Left lung (tissue), 10 donors: Measurements from ENCODE around the gene EPB41L2. TPM values are rescaled to one million over a fixed set of nuclear protein-coding genes. Genes with fewer than 3 reads are reported as not detected.

Experiments used
- ATAC-seq: fragments of 200-7000 bp; cut with Tn5 transposase; one replicate; pipeline ENCODE4 v1.9.1; 2020; ENCODE audit warnings: moderate library complexity
- DNase-seq, 4 donors: peaks; one replicate each; pipeline ENCODE4 v3.0.0-alpha.2; 2013 to 2020
- H3K27ac ChIP-seq, 2 donors: fragments of 200-600 bp; sonication (generic) in 1 of 2; one replicate each; pipeline versions ENCODE4 v1.5.0 to v1.8.0; 2020 to 2021
- H3K27me3 ChIP-seq, 2 donors: fragments of 200-600 bp; sonication (generic) in 1 of 2; one replicate each; pipeline versions ENCODE4 v1.5.0 to v1.8.0; 2020 to 2021
- H3K36me3 ChIP-seq, 2 donors: fragments of 200-600 bp; sonication (generic) in 1 of 2; one replicate each; pipeline versions ENCODE4 v1.5.0 to v1.8.0; 2020 to 2021
- H3K4me1 ChIP-seq, 2 donors: fragments of 200-600 bp; one replicate each; pipeline ENCODE4 v1.8.0; 2021
- H3K4me3 ChIP-seq, 2 donors: fragments of 200-600 bp; sonication (generic) in 1 of 2; one replicate each; pipeline versions ENCODE4 v1.5.0 to v1.8.0; 2020 to 2021; ENCODE audit warnings: mild to moderate bottlenecking in 1 of 2
- H3K9me3 ChIP-seq, 2 donors: fragments of 200-600 bp; sonication (generic) in 1 of 2; one replicate each; pipeline versions ENCODE4 v1.5.0 to v1.8.0; 2020 to 2021
- intact Hi-C, 2 donors: fragments of 100-400 bp; cut with DNase I; formaldehyde crosslinking; loops; one replicate each; pipeline versions ENCODE4 v1.11.2 to v1.14.2; 2022
- polyA plus RNA-seq, 6 donors: library from polyadenylated mRNA; unstranded; fragments of 120-200 nt; gene quantifications; one replicate each; pipeline ENCODE4 v1.2.1, GENCODE V29; 2013; ENCODE audit not compliant: insufficient read length in 6 of 6
- total RNA-seq, 2 donors: library from RNA; stranded (reverse); fragmentation: NEBNext Ultra II Directional; extraction: Animal tissue kit (Norgen Biotek cat#: 25700); gene quantifications; one replicate each; pipeline ENCODE4 v1.2.1, GENCODE V29; 2021
- TF ChIP-seq, protein P1 (sequence below), 2 donors: fragments of 200-600 bp; sonication (generic) in 1 of 2; IDR thresholded peaks; one replicate each; pipeline versions ENCODE4 v1.5.0 to v1.8.0; 2021; ENCODE audit warnings: antibody characterized with exemption in 2 of 2
- donor health status: DM: no; HTN: yes; CAD: no.
- donor health status: DM: no; HTN: no; CAD: no.

EPB41L2 gene
- total and polyA plus RNA-seq, 8 donors: 91.3 to 277 (median 248) TPM

DNA sequence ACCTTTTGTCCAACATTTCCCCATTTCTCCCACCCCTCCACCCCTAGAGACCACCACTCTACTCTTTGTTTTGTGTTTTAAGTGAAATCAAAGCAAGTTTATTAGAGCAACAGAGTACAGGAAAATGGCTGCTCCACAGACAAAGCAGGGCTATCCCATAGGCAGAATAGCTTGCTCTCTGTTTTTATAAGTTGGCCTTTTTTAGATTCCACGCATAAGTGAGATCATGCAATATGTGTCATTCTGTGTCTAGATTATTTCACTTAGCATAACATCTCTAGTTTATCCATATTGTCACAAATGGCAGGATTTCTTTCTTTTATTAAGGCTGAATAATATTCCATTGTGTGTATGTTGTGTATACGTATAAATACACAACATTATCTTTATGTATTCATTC, 266.0 kb downstream of the EPB41L2 start:
- no peak overlapping the region for H3K4me3 ChIP-seq
- ATAC-seq (no peak), DNase-seq (no peak)
- no peak overlapping the region for H3K27ac ChIP-seq
- H3K36me3 ChIP-seq: no peaks in the 10 kb centered on the region
- no peaks in the 10 kb centered on the region for H3K27me3 ChIP-seq
- TF ChIP-seq, protein P1, sequence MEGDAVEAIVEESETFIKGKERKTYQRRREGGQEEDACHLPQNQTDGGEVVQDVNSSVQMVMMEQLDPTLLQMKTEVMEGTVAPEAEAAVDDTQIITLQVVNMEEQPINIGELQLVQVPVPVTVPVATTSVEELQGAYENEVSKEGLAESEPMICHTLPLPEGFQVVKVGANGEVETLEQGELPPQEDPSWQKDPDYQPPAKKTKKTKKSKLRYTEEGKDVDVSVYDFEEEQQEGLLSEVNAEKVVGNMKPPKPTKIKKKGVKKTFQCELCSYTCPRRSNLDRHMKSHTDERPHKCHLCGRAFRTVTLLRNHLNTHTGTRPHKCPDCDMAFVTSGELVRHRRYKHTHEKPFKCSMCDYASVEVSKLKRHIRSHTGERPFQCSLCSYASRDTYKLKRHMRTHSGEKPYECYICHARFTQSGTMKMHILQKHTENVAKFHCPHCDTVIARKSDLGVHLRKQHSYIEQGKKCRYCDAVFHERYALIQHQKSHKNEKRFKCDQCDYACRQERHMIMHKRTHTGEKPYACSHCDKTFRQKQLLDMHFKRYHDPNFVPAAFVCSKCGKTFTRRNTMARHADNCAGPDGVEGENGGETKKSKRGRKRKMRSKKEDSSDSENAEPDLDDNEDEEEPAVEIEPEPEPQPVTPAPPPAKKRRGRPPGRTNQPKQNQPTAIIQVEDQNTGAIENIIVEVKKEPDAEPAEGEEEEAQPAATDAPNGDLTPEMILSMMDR (IDR thresholded peaks at IDR 0.05): no peak
- H3K9me3 ChIP-seq: peaks cover 0 to 16% of the 10 kb centered on the region in 2 donors
- H3K4me1 ChIP-seq: no peaks in the 10 kb centered on the region
- intact Hi-C loops: no loop called here

DNA sequence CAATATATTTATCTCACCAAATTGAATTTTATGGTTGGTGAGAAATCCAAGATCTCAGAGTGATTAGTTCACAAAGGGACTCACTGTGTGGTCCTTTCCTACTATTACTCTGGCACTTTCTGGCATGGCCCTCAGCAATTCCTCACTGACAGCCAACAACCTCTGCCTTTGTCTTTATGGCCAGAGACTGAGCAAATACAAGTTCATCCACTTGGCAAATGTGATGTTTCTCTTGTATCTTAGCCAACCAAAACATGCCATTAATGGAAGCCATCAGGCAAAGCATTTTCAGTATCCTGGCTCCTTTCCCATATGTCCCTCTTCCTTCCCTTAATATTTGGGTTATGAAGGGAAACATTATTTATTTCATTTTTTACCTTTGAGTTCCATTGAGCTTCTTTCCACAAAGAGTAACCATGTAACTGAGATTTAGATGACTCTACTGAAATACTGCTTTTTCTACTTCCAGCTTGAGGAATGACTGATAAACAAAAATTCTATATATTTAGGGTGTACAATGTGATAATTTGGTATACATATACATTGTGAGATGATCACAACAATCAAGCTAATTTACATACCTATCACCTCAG, 266.6 kb downstream of the EPB41L2 start:
- ATAC-seq: no peak
- DNase-seq: peak in 1 of 4 donors; percentile 10

DNA sequence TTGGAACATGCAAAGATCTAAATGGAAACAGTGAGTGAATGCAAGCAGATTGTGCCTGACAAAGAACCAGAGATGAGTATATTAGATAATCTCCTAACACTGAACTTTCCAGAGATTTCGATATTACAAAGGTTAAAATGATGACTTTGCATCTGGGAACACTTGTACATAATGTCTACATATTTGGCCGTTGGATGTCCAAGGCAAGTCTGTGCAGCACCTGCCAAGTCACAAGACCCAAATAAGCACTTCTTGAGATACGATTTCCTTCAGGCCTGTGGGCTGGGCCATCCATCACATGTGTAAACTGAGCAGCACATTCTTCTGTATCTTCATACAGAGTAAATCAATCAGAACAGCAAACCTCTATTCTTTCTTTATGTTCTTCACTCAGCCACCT, 268.3 kb downstream of the EPB41L2 start:
- intact Hi-C loops: no loop called here
- Histone ChIP-seq H3K27ac (no peak overlapping the region), H3K4me3 (no peak overlapping the region), H3K36me3 (no peaks in the 10 kb centered on the region), H3K9me3 (peaks cover 0 to 6% of the 10 kb centered on the region in 2 donors), H3K27me3 (no peaks in the 10 kb centered on the region), H3K4me1 (no peaks in the 10 kb centered on the region)
- DNase-seq (no peak), ATAC-seq (no peak)
- TF ChIP-seq, protein P1 (IDR thresholded peaks at IDR 0.05): no peak

More for the DNA sequence above, 266.6 kb downstream of the EPB41L2 start:
- Histone ChIP-seq H3K36me3 (no peaks in the 10 kb centered on the region), H3K27me3 (no peaks in the 10 kb centered on the region), H3K27ac (no peak overlapping the region), H3K4me3 (no peak overlapping the region), H3K4me1 (no peaks in the 10 kb centered on the region), H3K9me3 (peaks cover 0 to 14% of the 10 kb centered on the region in 2 donors)
- TF ChIP-seq, protein P1 (IDR thresholded peaks at IDR 0.05): no peak
- intact Hi-C loops: no loop called here

DNA sequence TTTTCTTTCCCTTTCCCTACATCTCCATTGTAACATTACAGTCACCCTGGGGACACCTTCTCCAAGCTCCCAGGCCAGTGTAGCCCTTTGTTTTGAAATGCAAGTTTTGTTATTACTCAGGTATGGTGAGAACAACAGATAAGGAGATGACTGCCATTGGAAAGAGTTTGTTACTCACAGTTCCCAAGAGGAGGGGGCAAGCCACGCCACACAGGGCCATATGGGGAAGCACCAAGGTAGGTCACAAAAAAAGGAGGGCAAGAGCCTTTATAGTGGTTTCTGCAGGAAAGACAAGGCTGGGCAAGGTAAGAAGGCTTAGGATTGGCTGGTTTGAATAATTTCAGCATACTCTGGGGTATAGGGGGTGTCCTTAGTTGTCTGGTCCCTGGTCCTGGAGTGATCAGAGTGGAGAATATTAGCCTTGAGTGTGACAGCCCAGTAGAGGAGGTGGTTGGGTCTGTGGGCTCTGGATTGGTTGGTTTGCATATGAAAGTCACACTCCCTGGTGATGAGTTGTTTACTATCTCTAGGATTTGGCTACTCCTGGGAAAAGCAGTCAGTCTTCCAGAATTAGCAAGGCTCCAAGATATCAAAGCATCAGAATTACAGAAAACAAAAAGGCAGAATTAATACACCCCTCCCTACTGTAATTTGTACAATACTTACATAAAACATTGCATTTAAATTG, 268.9 kb downstream of the EPB41L2 start:
- peaks cover 0 to 6% of the 10 kb centered on the region in 2 donors for H3K9me3 ChIP-seq
- ATAC-seq (no peak), DNase-seq (no peak)
- no peaks in the 10 kb centered on the region for H3K27me3 ChIP-seq
- no peak overlapping the region for H3K4me3 ChIP-seq
- TF ChIP-seq, protein P1 (IDR thresholded peaks at IDR 0.05): no peak
- intact Hi-C loops: no loop called here
- no peaks in the 10 kb centered on the region for H3K4me1 ChIP-seq
- H3K27ac ChIP-seq: no peak overlapping the region
- no peaks in the 10 kb centered on the region for H3K36me3 ChIP-seq

Other genes with a start within 250 kb of the EPB41L2 start
- gene SMLR1, start 235.8 kb downstream of the EPB41L2 start, total RNA-seq: not detected
- gene SMLR1, start 235.8 kb downstream of the EPB41L2 start, polyA plus RNA-seq: under 1 TPM; 0.13 to 0.23 (median 0.19) TPM
- gene AKAP7, start 72.2 kb upstream of the EPB41L2 start, total RNA-seq: 10 to 100 TPM in 1 of 2 donors, 1 to 10 TPM in 1; 9.3 to 12.1 TPM
- gene AKAP7, start 72.2 kb upstream of the EPB41L2 start, polyA plus RNA-seq: 10 to 100 TPM; 20.8 to 28.2 (median 22.3) TPM